GM12892 (cell line): Measurements from ENCODE around the gene RNF13.

Source experiments
- POLR2A ChIP-seq: IDR thresholded peaks from 2 replicates; pipeline ENCODE4 v1.6.1; 2011; ENCODE audit warnings: low read depth, low read length, control low read depth
- POLR2AphosphoS5 ChIP-seq: IDR thresholded peaks from 2 replicates; pipeline ENCODE4 v1.6.1; 2011; ENCODE audit warnings: low read depth, low read length, control low read depth

DNA sequence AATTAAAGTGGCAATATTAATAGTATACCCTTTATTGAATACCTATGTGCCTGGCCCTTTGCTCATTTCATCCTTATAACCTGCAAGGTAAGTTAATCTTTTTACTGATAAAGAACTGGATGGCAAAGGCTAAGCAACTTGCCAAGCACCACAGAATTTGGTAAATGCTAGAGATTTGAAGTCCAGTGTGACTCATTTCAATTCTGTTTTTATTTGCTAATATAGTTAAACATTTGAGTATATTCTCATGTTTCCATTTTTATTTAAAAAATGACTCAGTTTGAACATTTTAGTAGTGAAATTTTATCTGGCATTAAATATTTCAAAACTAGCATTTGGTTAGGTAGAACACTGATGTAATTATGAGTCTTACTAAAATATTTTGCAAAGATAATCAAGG lies 146.4 kb downstream of the RNF13 start:
- TF ChIP-seq POLR2A (no peak), POLR2AphosphoS5 (no peak)
